ENCODE data around the gene CA12.
"Not testable (repeated sequence)": the region's sequence is repeated elsewhere in the genome, so short reads cannot be mapped to it uniquely, and the experiment has no call there.

Gene CA12

DNA sequence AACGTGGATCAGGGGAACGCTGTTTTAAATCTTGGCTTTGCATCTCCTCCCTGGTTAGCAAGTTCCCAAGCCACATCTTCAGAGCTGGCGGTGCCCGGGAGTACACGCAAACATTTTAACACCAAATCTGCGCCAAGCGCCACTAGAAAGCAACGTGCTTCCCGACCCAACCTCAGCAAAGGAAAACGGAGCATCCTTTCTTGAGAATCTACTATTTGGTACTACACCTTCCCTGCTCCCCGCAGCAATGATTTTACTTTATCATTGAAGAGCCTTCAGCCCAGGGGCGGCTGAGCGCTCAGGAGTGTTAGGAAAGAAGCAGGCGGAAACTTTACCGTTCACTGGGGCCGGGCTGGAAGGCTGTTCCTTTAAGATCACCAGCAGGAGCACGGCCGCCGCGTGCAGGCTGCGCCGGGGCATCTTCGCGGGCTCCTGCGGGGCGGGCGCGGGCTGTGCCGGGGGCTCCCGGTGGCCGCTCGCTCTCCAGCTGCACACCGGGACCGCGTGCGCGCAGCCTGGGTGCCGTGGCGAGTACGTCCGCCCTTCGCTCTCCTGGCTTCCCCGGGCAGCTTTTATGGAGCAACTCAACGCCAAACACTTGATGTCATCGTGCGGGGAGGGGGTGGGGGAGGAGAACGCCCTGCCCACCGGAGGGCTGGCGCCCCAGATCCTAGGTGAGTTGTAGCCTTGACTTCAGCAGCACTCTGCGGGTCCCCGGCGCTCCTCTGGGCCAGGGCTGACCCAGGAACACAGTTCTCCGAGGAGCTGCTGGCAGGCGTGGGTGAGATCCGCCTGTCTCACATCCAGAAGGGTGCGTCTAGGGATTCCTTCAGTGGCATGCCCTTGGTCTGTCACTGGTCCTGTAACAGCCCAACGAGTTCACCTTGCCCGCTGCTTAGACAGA lies at the start of gene CA12:
TSS of gene CA12 (minus strand) at position 546 of the 904 bp plus-strand sequence. CDS start at position 420, 126 bp downstream.
- DNase-seq (ENCODE audit: low spot score), result peak; percentile 14

DNA sequence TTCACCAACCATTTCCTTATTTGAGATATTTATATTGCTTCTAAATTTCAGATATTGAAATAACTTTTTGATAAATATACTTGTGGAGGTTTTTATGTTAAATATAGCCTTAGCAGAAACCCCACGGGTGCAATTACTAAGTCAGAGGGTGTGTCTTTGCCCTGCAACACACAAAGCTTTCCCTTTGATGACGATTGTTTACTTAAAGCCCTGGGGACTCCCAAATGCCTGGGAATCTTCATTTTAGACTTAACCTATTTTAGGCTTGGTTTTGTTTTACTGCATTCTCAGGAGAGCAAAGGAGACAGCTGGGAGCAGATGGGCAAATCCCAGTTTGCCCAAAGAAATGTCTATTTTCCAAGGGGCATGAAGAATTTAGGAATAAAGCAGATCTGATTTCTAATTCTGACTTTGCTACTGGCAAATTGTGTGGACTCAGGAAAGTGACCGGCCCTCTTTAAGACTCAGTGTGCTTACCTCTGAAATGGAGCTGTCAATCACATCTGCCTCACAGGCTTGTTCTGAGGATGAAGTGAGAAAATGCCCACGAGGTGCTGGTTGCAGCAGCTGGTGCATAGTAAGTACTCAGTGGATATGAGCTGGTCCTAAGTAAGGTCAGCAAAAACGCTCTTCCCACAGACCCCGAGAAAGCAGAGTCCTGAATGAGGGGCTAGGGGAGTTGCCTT lies 49.3 kb upstream of the CA12 start:
- no peak for DNase-seq (ENCODE audit: low spot score)

- no peak for DNase-seq (ENCODE audit: low spot score)
These were observed 44.9 kb upstream of the CA12 start for GRCh38 chr15:63426552-63426951.

- DNase-seq (ENCODE audit: low spot score), result no peak
These were observed 43.9 kb upstream of the CA12 start for GRCh38 chr15:63425426-63425985.

GRCh38 chr15:63422891-63423590 lies 41.4 kb upstream of the CA12 start:
- no peak for DNase-seq (ENCODE audit: low spot score)

GRCh38 chr15:63421433-63421832 lies 39.8 kb upstream of the CA12 start:
- DNase-seq (ENCODE audit: low spot score), result no peak

GRCh38 chr15:63420333-63420747 lies 38.7 kb upstream of the CA12 start:
- DNase-seq (ENCODE audit: low spot score), result no peak

DNA sequence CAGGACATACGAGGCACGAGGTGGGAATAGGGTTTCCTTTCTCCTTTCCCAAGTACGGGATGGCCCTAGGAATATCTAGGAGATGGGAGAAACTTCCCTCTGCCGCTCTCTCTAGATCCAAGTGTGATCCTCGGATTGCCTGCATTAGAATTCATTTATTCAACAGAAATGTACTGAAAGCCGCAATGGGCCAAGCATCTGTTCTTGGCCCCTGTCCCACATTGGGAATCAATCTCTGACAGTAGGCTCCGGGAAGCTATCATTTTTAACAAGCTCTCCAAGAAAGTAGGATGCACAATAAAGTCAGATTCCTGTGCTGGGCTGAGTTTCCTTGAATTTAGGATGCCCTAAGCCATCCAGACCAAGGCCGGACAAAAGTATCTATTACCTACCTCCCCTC lies 37.2 kb upstream of the CA12 start:
- DNase-seq (ENCODE audit: low spot score), result no peak

GRCh38 chr15:63417721-63418120 lies 36.1 kb upstream of the CA12 start:
- DNase-seq (ENCODE audit: low spot score), result no peak

DNA sequence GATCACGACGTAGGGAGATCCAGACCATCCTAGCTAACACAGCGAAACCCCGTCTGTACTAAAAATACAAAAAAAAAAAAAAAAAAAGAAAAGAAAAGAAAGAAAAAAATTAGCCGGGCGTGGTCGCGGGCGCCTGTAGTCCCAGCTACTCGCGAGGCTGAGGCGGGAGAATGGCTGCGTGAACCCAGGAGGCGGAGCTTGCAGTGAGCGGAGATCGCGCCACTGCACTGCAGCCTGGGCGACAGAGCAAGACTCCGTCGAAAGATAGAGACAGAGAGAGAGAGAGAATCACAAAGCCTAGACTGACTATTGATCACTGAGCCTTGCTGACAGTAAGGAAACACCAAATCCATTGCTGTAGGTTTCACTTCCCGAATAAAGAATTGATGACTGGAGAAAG lies 35.6 kb upstream of the CA12 start:
- not testable (repeated sequence) for DNase-seq (ENCODE audit: low spot score)

- DNase-seq (ENCODE audit: low spot score), result no peak
These were observed 33.0 kb upstream of the CA12 start for GRCh38 chr15:63414474-63415120.

DNA sequence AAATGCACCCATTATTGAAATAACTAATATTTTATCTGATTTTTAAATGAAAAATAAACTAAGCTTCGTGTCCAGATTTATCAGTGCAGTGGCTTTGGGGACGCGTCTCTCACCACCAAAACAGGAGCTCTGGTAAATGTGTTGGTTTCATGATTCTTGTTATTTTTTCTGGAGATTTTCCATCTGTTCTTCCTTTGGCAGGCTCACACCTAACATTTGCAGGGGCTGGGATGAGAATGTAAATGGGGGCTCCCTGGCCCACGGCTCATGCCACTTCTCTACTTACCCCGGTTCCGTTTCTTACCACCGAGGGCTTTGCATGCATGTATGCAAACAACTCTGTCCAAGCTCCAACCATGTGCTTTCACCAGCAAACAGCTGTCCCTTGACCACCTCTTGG lies 30.9 kb upstream of the CA12 start:
- no peak for DNase-seq (ENCODE audit: low spot score)

DNA sequence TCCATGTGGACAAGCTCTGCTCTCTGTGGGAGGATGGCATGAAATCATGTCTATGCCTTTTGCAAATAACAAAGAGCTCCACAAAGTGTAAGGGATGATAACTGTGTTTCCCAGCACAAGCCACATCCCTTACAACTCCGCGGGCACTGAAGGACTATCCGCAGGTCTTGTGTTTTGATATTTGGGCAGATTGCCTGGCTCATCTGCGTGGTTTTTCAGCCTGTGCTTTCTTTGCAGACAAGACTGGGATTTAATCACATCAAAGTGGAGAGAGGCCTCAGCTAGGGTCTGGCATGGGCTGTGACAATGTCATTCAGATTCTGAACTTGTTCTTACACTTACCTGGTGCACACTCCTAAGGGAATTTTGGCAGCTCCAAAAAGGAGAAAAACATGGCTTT lies 30.2 kb upstream of the CA12 start:
- DNase-seq (ENCODE audit: low spot score), result no peak

DNA sequence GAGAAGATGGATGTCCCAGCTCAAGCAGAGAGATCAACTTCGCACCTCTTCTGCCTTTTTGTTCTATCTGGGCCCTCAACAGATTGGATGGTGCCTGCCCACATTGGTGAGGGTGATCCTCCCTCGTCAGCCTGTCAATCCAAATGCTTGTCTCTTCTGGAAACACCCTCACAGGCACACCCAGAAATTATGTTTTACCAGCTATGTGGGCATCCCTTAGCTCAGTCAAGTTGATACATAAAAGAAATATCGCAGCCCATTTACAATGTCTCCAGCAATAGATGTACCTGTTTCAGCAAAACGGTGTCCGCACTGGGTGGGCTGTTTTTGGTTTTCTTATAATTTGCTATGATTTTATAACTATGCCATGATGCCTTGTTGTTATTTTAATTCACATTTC lies 27.5 kb upstream of the CA12 start:
- no peak for DNase-seq (ENCODE audit: low spot score)

DNA sequence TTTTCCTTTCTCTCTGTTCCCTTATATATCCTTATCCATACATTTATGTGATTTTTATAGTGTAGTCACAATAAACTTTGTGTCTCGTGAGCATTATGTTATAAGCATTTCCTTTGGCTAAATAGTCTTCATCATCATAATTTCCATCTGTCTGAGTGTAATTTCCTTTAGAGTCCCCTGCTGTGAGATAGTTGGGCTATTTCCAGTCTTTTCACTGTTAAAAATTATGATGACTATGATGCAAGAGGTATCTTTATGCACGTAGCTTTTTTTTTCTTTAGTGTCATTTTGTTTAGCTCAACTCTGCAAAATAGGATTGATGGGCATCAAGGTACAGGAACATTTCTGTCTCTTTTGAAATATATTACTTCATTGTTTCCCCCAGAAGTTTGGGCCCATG lies 26.9 kb upstream of the CA12 start:
- DNase-seq (ENCODE audit: low spot score), result no peak

GRCh38 chr15:63407612-63408011 lies 26.0 kb upstream of the CA12 start:
- DNase-seq (ENCODE audit: low spot score), result no peak

- DNase-seq (ENCODE audit: low spot score), result no peak
These were observed 24.2 kb upstream of the CA12 start for GRCh38 chr15:63405683-63406390.

DNA sequence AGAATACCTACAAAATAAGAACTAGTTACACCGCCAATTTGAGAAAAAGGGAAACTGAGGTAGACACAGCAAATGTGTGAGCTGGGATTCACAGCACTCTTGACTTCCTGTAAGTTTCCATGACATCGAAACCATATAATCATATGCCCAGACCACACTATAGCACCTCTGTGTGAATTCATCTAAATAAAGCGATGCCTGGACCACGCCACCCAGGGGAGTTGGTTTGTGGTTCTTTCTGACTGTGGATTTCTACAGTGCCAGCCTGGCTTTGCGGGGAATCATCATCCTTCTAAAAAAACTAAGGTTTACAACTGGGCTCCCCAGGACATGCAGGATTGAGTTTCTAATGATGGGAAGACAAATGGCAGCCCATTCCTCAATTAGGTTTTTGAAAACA lies 23.5 kb upstream of the CA12 start:
- DNase-seq (ENCODE audit: low spot score), result no peak

- no peak for DNase-seq (ENCODE audit: low spot score)
These were observed 21.8 kb upstream of the CA12 start for GRCh38 chr15:63403254-63403945.

DNA sequence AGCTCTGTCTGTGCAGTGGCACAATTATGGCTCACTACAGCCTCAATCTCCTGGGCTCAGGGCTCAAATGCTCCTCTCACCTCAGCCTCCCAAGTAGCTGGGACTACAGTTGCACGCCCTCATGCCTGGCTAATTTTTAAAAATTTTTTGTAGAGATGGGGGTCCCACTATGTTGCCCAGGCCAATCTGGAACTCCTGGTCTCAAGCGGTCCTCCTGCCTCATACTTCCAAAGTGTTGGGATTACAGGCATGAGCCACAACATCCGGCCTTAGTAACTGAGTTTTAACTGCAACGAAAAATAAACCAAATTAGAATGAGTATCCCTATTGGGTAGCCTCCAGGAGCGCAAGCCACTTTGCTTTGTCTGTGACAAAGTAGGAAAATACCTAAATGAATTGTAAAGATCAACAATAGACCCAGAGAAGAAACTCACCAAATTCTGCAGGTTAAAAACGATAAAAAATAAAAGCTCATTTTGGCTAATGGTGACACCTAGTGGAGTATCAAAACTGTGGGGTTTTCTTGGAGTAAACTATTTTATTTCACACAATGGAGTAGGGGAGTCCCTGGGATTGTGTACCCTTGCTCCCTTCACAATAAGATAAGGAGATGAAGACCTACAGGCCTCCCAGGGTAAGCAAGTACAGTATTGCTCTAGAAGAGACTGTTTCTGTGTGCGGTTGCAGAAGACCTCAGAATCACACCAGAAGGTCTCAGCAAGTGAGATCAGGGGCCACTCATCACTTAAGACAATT lies 21.0 kb upstream of the CA12 start:
- DNase-seq (ENCODE audit: low spot score), result peak; percentile 18

Data from germinal center (tissue), 1 donor.